ENCODE measurements around the gene KMT5C. TPM values are rescaled to one million over a fixed set of nuclear protein-coding genes. Genes with fewer than 3 reads are reported as not detected.
"Not testable (repeated sequence)": the region's sequence is repeated elsewhere in the genome, so short reads cannot be mapped to it uniquely, and the experiment has no call there.

KMT5C gene
- total RNA-seq, 1 experiment from 2014 or later: 12.9 TPM

DNA sequence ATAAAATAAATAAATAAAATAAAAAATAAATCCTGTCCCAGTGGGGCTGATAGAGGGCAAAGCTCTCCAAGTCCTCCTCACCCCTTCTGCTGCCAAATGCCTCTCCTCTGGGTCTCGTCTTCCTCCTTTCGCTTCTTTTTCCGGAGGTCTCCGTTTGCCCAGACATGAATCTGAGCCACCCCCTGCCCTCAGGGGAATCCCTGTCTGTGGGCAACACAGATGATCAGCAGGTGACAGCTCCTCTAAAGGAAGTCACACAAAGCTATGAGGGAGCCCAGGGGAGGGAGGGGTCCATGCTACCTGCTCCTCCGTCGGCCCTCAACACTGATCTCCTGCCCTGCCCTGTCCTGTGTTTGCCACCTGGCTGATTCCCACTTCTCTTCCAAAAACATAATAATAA is 15.0 kb upstream of the KMT5C start:
- Mint-ChIP-seq H3K36me3 (ENCODE audit: insufficient read depth, unreplicated experiment) (peaks cover 10% of the 10 kb centered on the region), H3K9me3 (ENCODE audit: unreplicated experiment) (no peaks in the 10 kb centered on the region), H3K4me1 (ENCODE audit: insufficient read depth, unreplicated experiment) (peaks cover 12% of the 10 kb centered on the region), H3K4me3 (ENCODE audit: unreplicated experiment) (no peak overlapping the region), H3K27ac (ENCODE audit: low read depth, unreplicated experiment) (no peak overlapping the region), H3K27me3 (ENCODE audit: insufficient read depth, unreplicated experiment) (peaks cover 27% of the 10 kb centered on the region)
- ChIA-PET CTCF (interaction anchor here (0.6 to 1.6 kb wide), 3 partner anchors 15 to 29 kb away, joined by 3 to 11 read pairs (median 4); no protein-coding TSS in a partner anchor), POLR2A (interaction anchor here (0.6 to 1.5 kb wide), 5 partner anchors 11 to 152 kb away, joined by 3 to 5 read pairs (median 3); partner anchors contain the start of genes KMT5C, TMEM238 and ZNF628)
- no TSS peak for BruUV-seq (replicated peaks)
- intact Hi-C loops (cut with micrococcal nuclease): no loop called here
- no peak for DNase-seq (ENCODE audit: unreplicated experiment)
- TF ChIP-seq, protein P1, sequence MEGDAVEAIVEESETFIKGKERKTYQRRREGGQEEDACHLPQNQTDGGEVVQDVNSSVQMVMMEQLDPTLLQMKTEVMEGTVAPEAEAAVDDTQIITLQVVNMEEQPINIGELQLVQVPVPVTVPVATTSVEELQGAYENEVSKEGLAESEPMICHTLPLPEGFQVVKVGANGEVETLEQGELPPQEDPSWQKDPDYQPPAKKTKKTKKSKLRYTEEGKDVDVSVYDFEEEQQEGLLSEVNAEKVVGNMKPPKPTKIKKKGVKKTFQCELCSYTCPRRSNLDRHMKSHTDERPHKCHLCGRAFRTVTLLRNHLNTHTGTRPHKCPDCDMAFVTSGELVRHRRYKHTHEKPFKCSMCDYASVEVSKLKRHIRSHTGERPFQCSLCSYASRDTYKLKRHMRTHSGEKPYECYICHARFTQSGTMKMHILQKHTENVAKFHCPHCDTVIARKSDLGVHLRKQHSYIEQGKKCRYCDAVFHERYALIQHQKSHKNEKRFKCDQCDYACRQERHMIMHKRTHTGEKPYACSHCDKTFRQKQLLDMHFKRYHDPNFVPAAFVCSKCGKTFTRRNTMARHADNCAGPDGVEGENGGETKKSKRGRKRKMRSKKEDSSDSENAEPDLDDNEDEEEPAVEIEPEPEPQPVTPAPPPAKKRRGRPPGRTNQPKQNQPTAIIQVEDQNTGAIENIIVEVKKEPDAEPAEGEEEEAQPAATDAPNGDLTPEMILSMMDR (IDR thresholded peaks at IDR 0.05; ENCODE audit: unreplicated experiment): no peak

DNA sequence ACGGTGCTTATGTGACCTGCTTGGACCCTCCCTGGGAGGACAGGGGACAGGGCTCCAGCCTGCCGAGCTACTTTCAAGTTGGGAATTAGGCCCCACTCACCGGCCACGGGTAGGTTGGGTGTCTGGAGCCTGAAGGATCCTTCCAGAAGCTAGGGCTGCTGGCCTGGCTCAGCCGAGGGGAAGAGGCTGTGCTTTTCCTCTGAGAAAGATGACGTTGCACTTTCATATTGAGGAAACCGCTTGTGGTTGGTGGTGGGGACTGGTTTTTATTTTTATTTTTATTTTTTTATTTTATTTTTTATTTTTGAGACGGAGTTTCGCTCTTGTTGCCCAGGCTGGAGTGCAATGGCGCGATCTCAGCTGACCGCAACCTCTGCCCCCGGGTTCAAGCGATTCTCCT is 14.5 kb upstream of the KMT5C start, which contains the start of gene TMEM150B:
Gene TMEM150B (minus strand): TSS at position 170 of the 400 bp plus-strand sequence. CDS start 4,305 bp downstream, outside the sequence.
- Mint-ChIP-seq H3K9me3 (ENCODE audit: unreplicated experiment) (no peaks in the 10 kb centered on the region), H3K4me1 (ENCODE audit: insufficient read depth, unreplicated experiment) (peaks cover 12% of the 10 kb centered on the region), H3K36me3 (ENCODE audit: insufficient read depth, unreplicated experiment) (peaks cover 10% of the 10 kb centered on the region), H3K27me3 (ENCODE audit: insufficient read depth, unreplicated experiment) (peaks cover 27% of the 10 kb centered on the region), H3K4me3 (ENCODE audit: unreplicated experiment) (no peak within 1 kb of the TSS), H3K27ac (ENCODE audit: low read depth, unreplicated experiment) (no peak within 1 kb of the TSS)
- TF ChIP-seq, protein P1 (IDR thresholded peaks at IDR 0.05; ENCODE audit: unreplicated experiment): no peak
- BruUV-seq (replicated peaks): no TSS peak
- intact Hi-C loops (cut with micrococcal nuclease): no loop called here
- no peak for DNase-seq (ENCODE audit: unreplicated experiment)
- POLR2A ChIA-PET: interaction anchor here (0.9 to 1.5 kb wide), 4 partner anchors 11 to 59 kb away, joined by 3 to 4 read pairs (median 3); partner anchors contain the start of genes KMT5C and TMEM238
- CTCF ChIA-PET: interaction anchor here (0.7 to 1.6 kb wide), 2 partner anchors 15 to 23 kb away, joined by 4 to 11 read pairs; no protein-coding TSS in a partner anchor

GRCh38 chr19:55328774-55329318 is 10.8 kb upstream of the KMT5C start:
- peaks cover 10% of the 10 kb centered on the region for H3K36me3 Mint-ChIP-seq (ENCODE audit: insufficient read depth, unreplicated experiment)
- H3K27me3 Mint-ChIP-seq (ENCODE audit: insufficient read depth, unreplicated experiment); intact Hi-C loops (cut with micrococcal nuclease); H3K4me1 Mint-ChIP-seq (ENCODE audit: insufficient read depth, unreplicated experiment); H3K9me3 Mint-ChIP-seq (ENCODE audit: unreplicated experiment); H3K4me3 Mint-ChIP-seq (ENCODE audit: unreplicated experiment); H3K27ac Mint-ChIP-seq (ENCODE audit: low read depth, unreplicated experiment); BruUV-seq (replicated peaks): not testable (repeated sequence)
- ChIA-PET POLR2A (interaction anchor here (1.6 kb wide), 1 partner anchor 10 kb away, joined by 3 read pairs; no protein-coding TSS in a partner anchor), CTCF (interaction anchor here (0.7 to 1.4 kb wide), 3 partner anchors 26 to 459 kb away, joined by 3 to 7 read pairs (median 3); no protein-coding TSS in a partner anchor)
- DNase-seq (ENCODE audit: unreplicated experiment): peak; percentile 51

DNA sequence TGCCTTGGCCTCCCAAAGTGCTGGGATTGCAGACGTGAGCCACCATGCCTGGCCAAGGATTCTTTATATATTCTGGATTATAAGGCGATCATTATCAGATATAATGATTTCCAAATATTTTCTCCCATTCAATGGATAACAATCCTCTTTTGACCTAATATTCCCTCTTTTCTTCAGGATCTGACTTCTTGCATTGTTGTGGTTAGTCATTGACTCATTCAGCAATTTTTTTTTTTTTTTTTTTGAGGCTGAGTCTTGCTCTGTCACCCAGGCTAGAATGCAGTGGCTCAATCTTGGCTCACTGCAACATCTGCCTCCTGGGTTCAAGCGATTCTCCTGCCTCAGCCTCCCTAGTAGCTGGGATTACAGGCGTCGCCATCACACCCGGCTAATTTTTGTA is 9.9 kb upstream of the KMT5C start:
- intact Hi-C loops (cut with micrococcal nuclease); H3K27me3 Mint-ChIP-seq (ENCODE audit: insufficient read depth, unreplicated experiment); H3K4me1 Mint-ChIP-seq (ENCODE audit: insufficient read depth, unreplicated experiment); H3K9me3 Mint-ChIP-seq (ENCODE audit: unreplicated experiment); H3K27ac Mint-ChIP-seq (ENCODE audit: low read depth, unreplicated experiment); H3K4me3 Mint-ChIP-seq (ENCODE audit: unreplicated experiment); BruUV-seq (replicated peaks): not testable (repeated sequence)
- ChIA-PET POLR2A (interaction anchor here (1.6 kb wide), 1 partner anchor 9 kb away, joined by 3 read pairs; no protein-coding TSS in a partner anchor), CTCF (interaction anchor here (0.6 to 1.4 kb wide), 3 partner anchors 9 to 37 kb away, joined by 4 to 7 read pairs (median 5); no protein-coding TSS in a partner anchor)
- peak; percentile 39 for DNase-seq (ENCODE audit: unreplicated experiment)
- H3K36me3 Mint-ChIP-seq (ENCODE audit: insufficient read depth, unreplicated experiment): peaks cover 10% of the 10 kb centered on the region

GRCh38 chr19:55333870-55334269 is 5.8 kb upstream of the KMT5C start:
- Mint-ChIP-seq H3K9me3 (ENCODE audit: unreplicated experiment) (no peaks in the 10 kb centered on the region), H3K36me3 (ENCODE audit: insufficient read depth, unreplicated experiment) (peaks cover 8% of the 10 kb centered on the region), H3K4me3 (ENCODE audit: unreplicated experiment) (no peak overlapping the region), H3K4me1 (ENCODE audit: insufficient read depth, unreplicated experiment) (peaks cover 22% of the 10 kb centered on the region), H3K27ac (ENCODE audit: low read depth, unreplicated experiment) (no peak overlapping the region), H3K27me3 (ENCODE audit: insufficient read depth, unreplicated experiment) (no peaks in the 10 kb centered on the region)
- TF ChIP-seq, protein P1 (IDR thresholded peaks at IDR 0.05; ENCODE audit: unreplicated experiment): no peak
- CTCF ChIA-PET: interaction anchor here (4.0 kb wide), 1 partner anchor 32 kb away, joined by 38 read pairs; no protein-coding TSS in a partner anchor
- DNase-seq (ENCODE audit: unreplicated experiment): no peak
- intact Hi-C loops (cut with micrococcal nuclease): no loop called here
- no TSS peak for BruUV-seq (replicated peaks)
- POLR2A ChIA-PET: no interaction called here

All from MCF 10A (cell line).